Dermis blood vessel endothelial cell (primary cell): Measurements from ENCODE around the gene TFAM. TPM values are rescaled to one million over a fixed set of nuclear protein-coding genes. Genes with fewer than 3 reads are reported as not detected.

ENCODE experiments used
- DNase-seq: peaks from one replicate; pipeline ENCODE4 v3.0.0; 2010
- total RNA-seq: library from RNA; depleted of rRNA; stranded (reverse); fragments of >200 nt; gene quantifications from 2 replicates; pipeline ENCODE4 v1.2.3, GENCODE V29; 2014

Gene TFAM
- total RNA-seq, 1 donor from 2014 or later, result 39.0 TPM

DNA sequence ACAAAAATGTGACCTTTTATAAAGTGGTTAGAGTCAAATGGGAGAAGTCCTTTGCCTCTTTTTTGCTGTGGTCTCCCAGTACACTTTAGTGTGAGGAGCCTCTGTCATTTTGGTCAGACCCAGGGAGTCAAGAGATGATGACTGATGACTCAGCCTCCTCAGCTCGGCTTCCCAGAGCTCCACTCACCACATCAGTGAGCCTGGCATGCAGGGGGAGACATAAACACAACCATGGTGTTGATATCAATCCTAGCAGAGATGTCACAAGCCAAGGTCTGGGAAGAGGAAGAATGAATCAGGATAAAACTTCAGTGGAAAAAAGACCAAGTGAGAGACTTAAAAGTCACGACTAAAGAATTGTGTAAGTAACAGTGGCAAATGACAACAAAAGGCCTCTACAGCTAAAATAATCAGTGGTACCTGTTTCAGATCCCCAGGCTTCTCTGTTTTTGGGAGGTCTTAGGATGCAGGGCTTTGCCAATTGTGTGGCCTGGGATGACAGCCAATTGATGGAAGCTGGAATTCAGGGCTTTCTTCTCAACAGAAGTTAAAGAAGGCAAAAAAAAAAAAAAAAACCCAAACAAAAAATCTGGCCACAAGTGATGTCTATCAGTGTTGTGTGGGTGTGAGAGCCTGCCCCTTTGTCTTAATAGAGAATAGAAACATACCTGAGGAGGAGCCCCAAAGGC lies 50.2 kb downstream of the TFAM start:
- peak; percentile 10 for DNase-seq

DNA sequence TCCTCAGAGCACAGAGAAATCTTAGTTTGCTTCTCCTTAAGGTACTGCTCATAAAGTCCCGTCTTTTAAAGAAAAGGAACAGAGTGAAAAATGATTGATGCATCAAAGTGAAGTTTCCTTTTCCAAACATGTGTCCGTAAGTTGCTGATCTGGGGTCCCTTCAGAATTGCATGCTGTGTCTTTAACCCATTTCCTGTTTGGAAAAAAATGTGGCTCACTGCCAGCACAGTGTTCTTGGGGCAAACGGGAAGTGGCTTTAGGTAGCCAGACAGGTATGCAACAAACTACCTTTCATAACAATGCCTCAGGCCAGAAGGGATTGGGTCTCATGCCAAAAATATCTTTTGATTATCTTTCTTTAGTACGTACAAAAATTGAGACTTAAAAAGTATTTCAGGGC lies 50.9 kb downstream of the TFAM start:
- DNase-seq, result peak; percentile 20

DNA sequence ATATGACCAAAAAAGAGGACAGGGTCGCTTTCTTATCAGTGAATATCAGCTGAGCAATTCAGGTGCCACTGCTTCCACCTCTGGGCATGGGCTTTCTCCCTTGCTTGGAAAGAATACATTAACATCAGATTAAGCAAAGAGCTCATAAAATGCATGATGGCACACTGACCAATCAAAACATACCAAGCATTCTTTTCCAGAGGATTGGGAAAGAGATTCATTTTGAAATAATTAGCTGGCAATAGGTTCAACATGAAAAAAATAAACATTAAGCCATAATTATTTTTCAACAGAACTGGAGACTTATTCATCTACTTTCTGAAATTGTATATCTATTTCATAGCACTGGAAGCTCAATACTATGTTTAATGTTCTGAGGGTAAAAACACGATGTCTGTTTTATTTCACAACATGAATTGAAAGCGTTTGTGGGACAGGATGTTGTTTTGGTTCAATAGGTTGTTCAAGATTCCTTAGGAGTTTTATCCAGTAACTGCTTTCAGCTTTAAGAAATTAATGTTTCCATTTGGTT lies 53.2 kb downstream of the TFAM start:
- DNase-seq, result no peak

DNA sequence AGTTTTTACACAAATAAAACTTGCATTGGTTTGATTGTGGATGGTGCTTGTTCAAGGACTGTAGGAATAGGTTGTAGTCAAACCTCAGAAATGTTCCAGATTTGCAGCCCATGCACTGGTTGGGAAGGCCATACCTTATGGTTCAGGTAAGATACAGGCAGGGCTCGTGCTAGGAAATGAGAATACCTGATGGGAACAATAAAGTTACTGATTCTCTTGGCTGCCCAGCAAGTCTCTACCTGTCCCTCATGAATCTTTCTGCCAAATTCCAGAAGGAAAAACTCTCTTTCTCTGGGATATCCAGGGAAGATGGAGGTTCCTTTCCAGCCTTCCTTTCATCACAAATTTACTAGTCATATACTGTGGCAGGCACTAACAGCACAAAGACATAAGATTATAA lies 53.8 kb downstream of the TFAM start:
- no peak for DNase-seq

DNA sequence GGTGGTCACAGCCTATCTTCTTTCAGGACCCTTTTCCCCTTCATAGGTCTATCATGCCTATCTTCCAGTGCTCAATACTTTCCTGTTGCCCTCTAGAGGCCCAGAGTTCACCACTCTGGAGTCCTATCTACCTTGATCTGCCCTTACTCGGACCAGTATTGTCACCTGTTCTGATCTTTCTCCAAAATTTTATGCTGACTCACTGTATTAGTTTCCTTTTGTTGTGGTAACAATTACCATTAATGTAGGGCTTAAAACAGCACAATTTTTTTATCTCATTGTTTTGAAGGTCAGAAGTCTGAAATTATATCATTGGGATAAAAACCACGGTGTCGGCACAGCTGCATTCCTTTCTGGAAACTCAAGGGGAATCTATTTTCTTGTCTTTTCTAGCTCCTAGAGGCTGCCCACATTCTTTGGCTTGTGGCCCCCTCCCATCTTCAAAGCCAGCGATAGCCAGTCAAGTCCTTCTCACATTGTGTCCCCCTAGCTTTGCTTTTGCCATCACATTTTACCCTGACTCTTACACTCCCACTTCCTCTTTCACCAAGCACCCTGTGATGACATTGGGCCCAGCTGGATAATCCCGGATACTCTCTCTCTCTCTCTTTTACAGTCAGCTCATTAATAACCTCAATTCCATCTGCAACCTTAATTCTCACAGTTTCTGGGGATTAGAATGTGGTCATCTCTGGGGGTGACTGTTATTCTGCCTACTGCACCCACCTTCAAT lies 54.6 kb downstream of the TFAM start:
- no peak for DNase-seq

DNA sequence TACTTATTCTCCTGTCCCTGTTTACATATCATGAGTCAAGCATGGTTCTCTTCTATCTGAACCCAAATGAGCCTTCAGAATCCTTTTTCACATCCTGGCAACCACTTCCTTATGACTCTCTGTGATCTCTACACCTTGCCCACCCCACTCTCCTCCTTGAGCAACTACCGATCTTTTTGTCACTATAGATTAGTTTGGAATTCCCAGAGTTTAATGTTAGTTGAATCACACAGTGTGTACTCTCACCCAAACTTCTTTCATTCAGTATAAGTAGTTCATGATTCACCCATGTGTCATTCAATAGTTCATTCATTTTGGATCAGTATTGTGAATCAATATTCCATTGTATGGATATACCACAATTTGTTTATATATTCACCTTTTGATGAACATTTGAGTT lies 55.3 kb downstream of the TFAM start:
- DNase-seq, result no peak

DNA sequence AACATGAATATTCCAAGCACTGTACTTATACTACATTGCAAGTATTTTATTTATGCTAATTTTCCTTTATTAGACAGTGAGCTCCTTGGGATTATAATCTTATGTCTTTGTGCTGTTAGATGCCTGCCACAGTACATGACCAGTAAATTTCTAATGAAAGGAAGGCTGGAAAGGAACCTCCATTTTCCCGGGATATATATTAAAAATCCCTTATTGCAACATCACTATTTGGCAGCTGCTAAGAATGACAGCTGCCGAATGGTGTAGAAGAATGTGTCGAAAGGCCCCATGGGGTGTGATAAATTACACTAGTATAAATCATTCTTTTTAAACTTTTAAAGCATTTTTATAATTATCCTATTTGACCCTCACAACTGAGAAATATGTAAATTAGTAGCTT lies 59.1 kb downstream of the TFAM start:
- no peak for DNase-seq

DNA sequence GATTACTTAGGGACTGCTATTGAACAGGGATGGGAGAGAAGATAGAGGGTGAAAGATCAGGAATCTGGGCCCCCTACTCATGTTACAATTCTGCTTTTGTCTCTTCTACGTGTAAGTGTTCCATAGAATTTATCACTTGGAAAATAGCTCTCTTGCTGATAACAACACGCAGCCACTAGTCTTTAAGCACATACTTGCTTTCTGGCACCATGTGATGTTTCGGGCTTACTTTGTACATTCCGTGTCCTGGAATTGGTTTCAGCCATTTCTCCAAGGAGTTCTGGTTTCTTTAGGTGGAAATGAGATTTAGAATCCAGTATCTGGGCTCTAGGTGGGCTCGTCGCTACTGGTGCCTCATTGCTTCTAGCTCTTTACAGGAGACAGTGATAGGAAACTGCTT lies 59.7 kb downstream of the TFAM start:
- DNase-seq, result no peak

DNA sequence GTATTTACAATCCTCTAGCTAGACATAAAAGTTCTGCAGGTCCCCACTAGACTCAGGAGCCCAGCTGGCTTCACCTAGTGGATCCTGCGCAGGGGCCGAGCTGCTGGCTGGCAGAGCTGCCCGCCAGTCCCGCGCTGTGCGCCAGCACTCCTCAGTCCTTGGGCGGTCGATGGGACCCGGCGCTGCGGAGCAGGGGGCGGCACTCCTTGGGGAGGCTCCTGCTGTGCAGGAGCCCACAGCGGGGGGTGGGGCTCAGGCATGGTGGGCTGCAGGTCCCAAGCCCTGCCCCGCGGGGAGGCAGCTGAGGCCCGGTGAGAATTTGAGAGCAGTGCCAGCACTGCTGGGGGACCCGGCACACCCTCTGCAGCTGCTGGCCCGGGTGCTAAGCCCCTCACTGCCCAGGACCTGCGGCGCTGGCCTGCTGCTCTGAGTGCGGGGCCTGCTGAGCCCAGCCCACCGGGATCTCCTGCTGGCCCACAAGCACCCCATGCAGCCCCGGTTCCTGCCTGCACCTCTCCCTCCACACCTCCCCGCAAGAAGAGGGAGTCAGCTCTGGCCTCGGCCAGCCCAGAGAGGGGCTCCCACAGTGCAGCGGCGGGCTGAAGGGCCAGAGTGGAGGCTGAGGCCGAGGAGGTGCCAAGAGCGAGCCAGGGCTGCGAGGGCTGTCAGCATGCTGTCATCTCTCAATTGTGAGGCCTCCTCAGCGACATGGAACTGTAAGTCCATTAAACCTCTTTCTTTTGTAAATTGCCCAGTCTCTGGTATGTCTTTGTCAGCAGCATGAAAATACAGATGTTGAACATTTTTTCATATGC lies 63.1 kb downstream of the TFAM start:
- DNase-seq, result no peak

Other genes with a start within 250 kb of the TFAM start
- 6.7 and 7.8 TPM in 2 replicates for gene IPMK, start 117.5 kb upstream of the TFAM start, total RNA-seq
- gene CISD1, start 116.2 kb upstream of the TFAM start, total RNA-seq, result 33.5 and 50.4 TPM in 2 replicates
- gene UBE2D1, start 50.4 kb upstream of the TFAM start, total RNA-seq, result 9.4 and 11.3 TPM in 2 replicates
- gene BICC1, start 127.5 kb downstream of the TFAM start, total RNA-seq, result 0.79 and 2.6 TPM in 2 replicates